Small intestine (tissue), 7 donors: ENCODE measurements around the gene LIMCH1. TPM values are rescaled to one million over a fixed set of nuclear protein-coding genes. Genes with fewer than 3 reads are reported as not detected.
A peak's percentile ranks its signal among the peaks of the same experiment; 100 is the strongest.

Experiments used
- DNase-seq, 2 donors: peaks; one replicate each; pipeline versions ENCODE4 v3.0.0 to v3.0.0-alpha.2; 2013
- FAIRE-seq: peaks from 2 replicates; lab custom pipeline; 2012; peaks lifted over from hg19 to GRCh38; lab: Jason Lieb, UNC
- H3K27ac ChIP-seq, 3 donors: one replicate each; pipeline ENCODE4 v1.5.1; 2013; ENCODE audit warnings: low read length in 2 of 3, mild to moderate bottlenecking in 2 of 3, control low read depth in 1 of 3, inconsistent platforms in 1 of 3, low read depth in 1 of 3, moderate library complexity in 1 of 3
- H3K27me3 ChIP-seq, 3 donors: one replicate each; pipeline ENCODE4 v1.6.1; 2013; ENCODE audit warnings: low read length in 3 of 3, inconsistent platforms in 1 of 3; ENCODE audit not compliant: control insufficient read depth in 3 of 3, insufficient read depth in 3 of 3
- H3K36me3 ChIP-seq, 3 donors: one replicate each; pipeline ENCODE4 v1.6.1; 2013; ENCODE audit warnings: low read length in 3 of 3, inconsistent platforms in 1 of 3, low read depth in 1 of 3, mild to moderate bottlenecking in 1 of 3, moderate library complexity in 1 of 3; ENCODE audit not compliant: control insufficient read depth in 3 of 3, insufficient read depth in 2 of 3
- H3K4me1 ChIP-seq, 3 donors: one replicate each; pipeline ENCODE4 v1.6.1; 2013; ENCODE audit warnings: low read length in 2 of 3, inconsistent platforms in 1 of 3, low read depth in 1 of 3, mild to moderate bottlenecking in 1 of 3, moderate library complexity in 1 of 3; ENCODE audit not compliant: control insufficient read depth in 3 of 3, insufficient read depth in 2 of 3
- H3K4me3 ChIP-seq, 3 donors: one replicate each; pipeline ENCODE4 v1.5.1; 2013; ENCODE audit warnings: low read length in 3 of 3, control low read depth in 1 of 3, inconsistent platforms in 1 of 3, low read depth in 1 of 3, mild to moderate bottlenecking in 1 of 3, moderate library complexity in 1 of 3
- H3K9me3 ChIP-seq, 2 donors: one replicate each; pipeline ENCODE4 v1.6.1; 2013; ENCODE audit warnings: low read depth in 1 of 2, low read length in 1 of 2; ENCODE audit not compliant: control insufficient read depth in 2 of 2, insufficient read depth in 1 of 2
- WGBS, 3 donors: extraction: QIAGEN DNeasy Blood & Tissue Kit; methylation state at CpG; one replicate each; pipeline ENCODE4 v1.1.7; 2013; 5-methylcytosine and 5-hydroxymethylcytosine counted together
- polyA plus RNA-seq, 4 donors: library from polyadenylated mRNA; stranded (reverse) in 3 of 4; unstranded in 1 of 4; fragments of 200-250 nt in 3 of 4; fragments of 120-200 nt in 1 of 4; gene quantifications; one replicate each; pipeline versions ENCODE4 v1.2.1 to v1.2.3, GENCODE V29; 2013
- donor health status: healthy with polysubstance abuse.
- donor health status: control.
- donor health status: control.
- donor health status: Bipolar disorder and iron deficiency.
- donor health status: healthy.

The LIMCH1 gene
- polyA plus RNA-seq, 4 donors, result 1.6 to 10.8 (median 4.1) TPM

- no peaks in the 10 kb centered on the region for H3K9me3 ChIP-seq
- H3K27me3 ChIP-seq, result peaks cover 0 to 15% (median 0%) of the 10 kb centered on the region in 3 donors
- no peaks in the 10 kb centered on the region for H3K36me3 ChIP-seq
- DNase-seq (no peak), FAIRE-seq (no peak)
- no peak overlapping the region for H3K27ac ChIP-seq
- 32 to 40% (median 38%) methylated on average over 6 of the region's 6 CpGs for WGBS, 3 donors
- no peak overlapping the region for H3K4me3 ChIP-seq
- no peaks in the 10 kb centered on the region for H3K4me1 ChIP-seq
These were observed 2.0 kb upstream of the LIMCH1 start for GRCh38 chr4:41535911-41536371.

GRCh38 chr4:41537292-41537890, 566 bp upstream of the LIMCH1 start:
- peaks cover 0 to 15% (median 0%) of the 10 kb centered on the region in 3 donors for H3K27me3 ChIP-seq
- DNase-seq (no peak), FAIRE-seq (no peak)
- 86 to 93% (median 91%) methylated on average over 1 of the region's 1 CpG for WGBS, 3 donors
- no peaks in the 10 kb centered on the region for H3K9me3 ChIP-seq
- no peaks in the 10 kb centered on the region for H3K4me1 ChIP-seq
- no peak overlapping the region for H3K27ac ChIP-seq
- no peak overlapping the region for H3K4me3 ChIP-seq
- H3K36me3 ChIP-seq, result no peaks in the 10 kb centered on the region

DNA sequence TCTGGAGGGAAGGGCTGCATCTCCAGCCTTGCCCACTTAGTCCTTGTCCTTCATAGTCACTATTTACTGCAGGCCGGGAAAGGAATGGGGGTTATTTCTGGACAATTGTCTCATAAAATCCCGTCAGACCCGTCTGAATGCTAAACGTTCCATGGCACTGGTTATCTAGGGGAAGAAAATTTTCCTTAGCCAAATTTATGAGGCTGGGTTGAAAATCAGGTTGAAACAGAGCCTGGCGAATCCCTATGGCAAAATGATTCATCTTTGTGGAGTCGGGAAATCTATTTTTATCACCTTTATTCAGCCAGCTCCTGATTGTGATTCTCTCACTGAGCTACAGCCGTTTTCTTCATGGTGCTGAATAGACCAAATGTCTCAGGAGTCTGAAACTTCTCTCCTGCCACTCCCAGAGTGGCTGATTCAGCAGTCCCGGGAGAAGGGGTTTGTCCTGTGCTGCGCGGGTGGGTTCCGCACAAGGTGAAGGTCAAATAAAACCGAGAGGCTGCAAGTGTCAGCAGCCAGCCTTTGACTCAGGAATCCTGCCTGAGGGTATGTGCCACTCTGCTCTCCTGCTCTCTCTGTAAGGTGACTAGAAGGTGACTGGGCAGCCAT, 1.0 kb downstream of the LIMCH1 start:
- H3K36me3 ChIP-seq, result no peaks in the 10 kb centered on the region
- H3K27ac ChIP-seq, result peak overlapping the region in 1 of 3 donors; percentile 50
- DNase-seq (no peak), FAIRE-seq (no peak)
- no peak overlapping the region for H3K4me3 ChIP-seq
- peaks cover 0 to 15% (median 0%) of the 10 kb centered on the region in 3 donors for H3K27me3 ChIP-seq
- no peaks in the 10 kb centered on the region for H3K9me3 ChIP-seq
- H3K4me1 ChIP-seq, result no peaks in the 10 kb centered on the region
- 49 to 67% (median 67%) methylated on average over 12 of the region's 12 CpGs for WGBS, 3 donors

- H3K36me3 ChIP-seq, result no peaks in the 10 kb centered on the region
These were observed 1.8 kb downstream of the LIMCH1 start for GRCh38 chr4:41539711-41540110.

GRCh38 chr4:41540687-41541086, 2.7 kb downstream of the LIMCH1 start:
- Histone ChIP-seq H3K27me3 (peaks cover 0 to 15% (median 0%) of the 10 kb centered on the region in 3 donors), H3K9me3 (no peaks in the 10 kb centered on the region), H3K4me3 (no peak overlapping the region), H3K27ac (no peak overlapping the region), H3K4me1 (no peaks in the 10 kb centered on the region), H3K36me3 (no peaks in the 10 kb centered on the region)
- WGBS, 3 donors, result 77 to 86% (median 83%) methylated on average over 5 of the region's 5 CpGs
- DNase-seq (no peak), FAIRE-seq (no peak)

More at GRCh38 chr4:41539711-41540110, 1.8 kb downstream of the LIMCH1 start:
- no peak overlapping the region for H3K4me3 ChIP-seq
- H3K4me1 ChIP-seq, result no peaks in the 10 kb centered on the region
- no peaks in the 10 kb centered on the region for H3K9me3 ChIP-seq
- peak overlapping the region in 1 of 3 donors; percentile 27 for H3K27ac ChIP-seq
- FAIRE-seq (no peak), DNase-seq (no peak)
- peaks cover 0 to 15% (median 0%) of the 10 kb centered on the region in 3 donors for H3K27me3 ChIP-seq

GRCh38 chr4:41541687-41542094, 3.7 kb downstream of the LIMCH1 start:
- no peaks in the 10 kb centered on the region for H3K4me1 ChIP-seq
- peaks cover 0 to 15% (median 0%) of the 10 kb centered on the region in 3 donors for H3K27me3 ChIP-seq
- 62 to 74% (median 65%) methylated on average over 7 of the region's 7 CpGs for WGBS, 3 donors
- H3K4me3 ChIP-seq, result no peak overlapping the region
- no peaks in the 10 kb centered on the region for H3K9me3 ChIP-seq
- FAIRE-seq, result no peak
- peak overlapping the region in 1 of 3 donors; percentile 18 for H3K27ac ChIP-seq
- DNase-seq, result no peak
- no peaks in the 10 kb centered on the region for H3K36me3 ChIP-seq

GRCh38 chr4:41542526-41543275, 4.7 kb downstream of the LIMCH1 start:
- Histone ChIP-seq H3K9me3 (no peaks in the 10 kb centered on the region), H3K36me3 (no peaks in the 10 kb centered on the region), H3K27ac (no peak overlapping the region), H3K27me3 (peaks cover 0 to 15% (median 0%) of the 10 kb centered on the region in 3 donors), H3K4me1 (no peaks in the 10 kb centered on the region), H3K4me3 (no peak overlapping the region)
- 70 to 74% (median 71%) methylated on average over 5 of the region's 5 CpGs for WGBS, 3 donors
- DNase-seq (no peak), FAIRE-seq (no peak)

- Histone ChIP-seq H3K36me3 (no peaks in the 10 kb centered on the region), H3K9me3 (no peaks in the 10 kb centered on the region), H3K4me3 (no peak overlapping the region), H3K4me1 (no peaks in the 10 kb centered on the region), H3K27me3 (no peaks in the 10 kb centered on the region), H3K27ac (peak overlapping the region in 1 of 3 donors; percentile 45)
- FAIRE-seq, result no peak
- 56 to 59% (median 59%) methylated on average over 6 of the region's 6 CpGs for WGBS, 3 donors
- DNase-seq, result no peak
These were observed 7.3 kb downstream of the LIMCH1 start for GRCh38 chr4:41545238-41545637.
